GM19395 (cell line): Measurements from ENCODE around the gene GLIS1.

Source experiments
- ATAC-seq: cut with Tn5 transposase; IDR thresholded peaks from one replicate; pipeline ENCODE4 v1.9.1; 2021; ENCODE audit warnings: mild to moderate bottlenecking, moderate library complexity; ENCODE audit not compliant: unreplicated experiment

GLIS1 gene

DNA sequence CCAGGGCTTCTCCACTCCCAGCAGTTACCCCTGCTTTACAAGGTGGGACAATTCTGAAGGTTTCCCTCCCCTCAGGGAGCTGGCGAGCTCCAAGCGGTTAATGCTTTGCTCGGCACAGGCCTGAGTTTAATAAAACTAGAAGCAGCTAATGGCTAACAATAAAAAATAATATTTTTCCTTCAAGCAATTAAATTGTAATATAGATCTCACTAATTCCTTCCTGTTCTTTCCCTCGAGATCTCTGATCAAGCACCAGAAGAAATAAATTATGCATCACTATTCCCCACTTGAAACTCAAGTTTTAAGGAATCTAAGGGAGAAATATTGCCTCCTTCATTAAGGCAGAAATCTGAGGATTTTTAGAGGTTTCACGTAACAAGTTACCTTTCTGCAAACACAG lies 42.9 kb downstream of the GLIS1 start:
- ATAC-seq, result no peak

GRCh38 chr1:53695116-53695515 lies 43.8 kb downstream of the GLIS1 start:
- no peak for ATAC-seq

GRCh38 chr1:53694718-53695091 lies 44.3 kb downstream of the GLIS1 start:
- ATAC-seq, result no peak

DNA sequence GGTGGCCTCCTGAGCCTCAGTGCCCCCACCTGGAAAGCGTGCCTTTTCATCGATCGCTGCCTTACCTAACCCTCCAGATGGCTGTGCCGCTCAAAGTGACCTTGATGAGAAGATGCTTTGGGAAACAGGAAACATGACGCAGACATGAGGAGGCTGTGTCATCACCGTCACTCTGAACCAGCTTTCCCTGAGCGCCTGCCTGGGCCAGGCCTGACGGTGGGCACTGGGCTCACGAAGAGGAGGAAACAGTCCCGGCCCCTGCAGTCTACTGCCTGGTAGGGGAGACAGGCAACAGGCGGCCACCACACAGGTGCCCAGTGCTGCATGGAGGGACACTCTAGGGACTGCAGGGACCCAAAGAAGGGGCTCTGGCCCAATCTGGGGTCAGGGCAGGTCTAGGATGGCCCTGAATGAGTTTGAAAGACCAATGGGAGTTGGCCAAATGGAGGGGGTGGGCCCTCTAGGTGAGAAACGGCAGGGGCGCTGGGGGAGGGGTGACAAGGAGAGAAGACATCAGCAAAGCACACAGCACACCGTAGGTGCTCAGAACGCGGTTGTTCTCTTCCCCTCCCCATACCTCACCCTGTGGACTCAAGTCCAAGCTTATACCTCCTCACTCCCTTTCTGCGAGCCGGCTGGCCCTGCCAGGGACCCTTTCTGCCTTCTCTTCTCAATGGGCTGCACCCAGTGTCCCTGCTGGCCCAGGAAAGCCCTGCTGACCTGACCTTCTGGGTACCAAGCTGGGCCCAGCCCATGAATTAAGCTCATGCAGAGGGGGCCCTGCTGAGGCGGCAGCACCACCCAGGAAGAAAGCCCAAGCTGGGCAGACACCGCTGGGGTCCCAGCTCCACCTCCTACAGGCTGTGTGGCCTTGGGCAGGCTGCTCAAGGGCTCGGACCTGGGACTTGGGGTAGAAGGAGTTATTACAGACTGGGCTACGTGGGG lies 44.9 kb downstream of the GLIS1 start:
- ATAC-seq, result no peak

DNA sequence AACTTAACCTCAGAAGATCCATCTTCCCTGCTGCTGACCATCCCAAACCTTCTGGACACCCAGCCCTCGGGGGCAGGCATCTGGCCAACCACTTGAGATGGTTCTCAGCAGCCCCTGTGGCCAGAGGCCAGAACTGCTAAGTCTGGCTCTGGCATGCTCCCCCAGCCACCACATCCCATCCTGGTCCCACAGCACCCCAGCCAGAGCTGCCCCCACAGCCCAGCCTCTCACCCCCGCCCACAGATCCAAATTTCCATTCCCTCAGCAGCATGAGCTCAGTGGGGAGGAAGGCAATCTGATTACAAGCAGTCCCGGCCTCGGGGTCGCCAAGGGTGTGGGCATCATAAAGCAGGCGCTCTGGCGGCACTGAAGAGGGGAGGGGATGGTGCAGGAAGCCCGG lies 45.6 kb downstream of the GLIS1 start:
- no peak for ATAC-seq

- no peak for ATAC-seq
Observed at GRCh38 chr1:53691326-53691725, 47.6 kb downstream of the GLIS1 start.

DNA sequence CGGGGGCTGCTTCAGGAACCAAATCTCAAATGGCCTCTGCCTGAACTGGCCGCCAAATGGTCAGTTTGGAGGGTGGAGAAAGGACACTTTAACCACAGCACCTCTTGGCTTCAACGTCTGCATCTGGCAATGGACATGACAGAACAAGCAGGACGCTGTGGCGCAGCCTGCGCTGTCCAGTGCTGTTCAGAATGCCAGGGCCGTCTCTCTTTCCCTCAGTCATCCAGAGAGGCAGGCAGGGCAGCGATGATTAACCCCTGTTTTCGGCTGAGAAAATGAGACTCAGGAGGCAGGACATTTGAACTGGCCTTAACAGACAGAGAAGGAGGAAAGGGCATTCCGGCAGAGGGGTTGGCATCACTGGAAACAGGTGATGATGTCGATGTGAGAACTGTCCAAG lies 48.6 kb downstream of the GLIS1 start:
- ATAC-seq, result no peak

DNA sequence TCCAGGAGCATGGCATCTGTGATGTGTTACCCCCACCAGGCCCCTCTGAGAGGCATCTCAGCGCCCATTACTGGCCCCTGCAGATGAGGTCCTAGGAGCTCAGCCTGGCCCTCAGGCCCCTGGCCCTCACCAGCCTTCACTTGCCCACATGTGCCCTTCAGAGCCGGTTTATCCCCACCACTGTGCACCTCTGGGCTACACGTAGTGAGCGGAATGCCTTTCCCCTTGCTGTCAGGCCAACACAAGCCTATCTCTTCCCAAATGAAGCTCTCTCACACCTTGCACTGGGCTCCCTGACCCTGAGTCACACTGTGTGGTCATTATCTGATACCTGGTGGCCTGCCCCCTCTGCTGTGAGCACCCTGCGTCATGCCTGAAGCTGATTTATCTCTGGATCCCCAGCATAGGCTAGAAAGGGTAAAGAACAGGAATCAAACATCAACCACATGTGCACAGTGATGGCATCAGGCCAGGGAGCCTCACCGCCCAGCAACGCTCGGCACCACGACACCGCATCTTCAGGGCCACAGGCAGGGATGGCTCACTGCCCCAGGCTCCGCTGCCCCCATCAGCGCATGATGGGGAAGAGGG lies 49.1 kb downstream of the GLIS1 start:
- no peak for ATAC-seq

DNA sequence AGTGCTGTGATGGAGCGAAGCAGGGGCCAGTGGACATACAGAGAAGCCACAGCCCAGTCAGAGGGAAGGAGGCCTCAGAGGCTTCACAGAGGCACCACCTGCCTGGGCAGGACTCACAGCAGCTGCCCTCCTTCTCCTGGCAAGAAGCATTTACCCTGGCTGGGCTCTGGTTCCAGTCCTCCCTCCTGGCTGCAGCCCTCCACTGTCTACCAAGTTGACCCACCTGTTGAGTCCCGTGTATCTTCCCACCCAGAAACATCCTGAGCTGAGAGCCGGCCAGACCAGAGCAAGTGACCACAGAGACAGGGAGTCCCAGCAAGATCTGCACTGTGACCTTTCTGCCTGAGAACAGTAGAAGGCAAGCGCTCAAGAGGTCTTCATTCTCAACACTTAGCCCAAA lies 49.7 kb downstream of the GLIS1 start:
- no peak for ATAC-seq

GRCh38 chr1:53688381-53689102 lies 50.4 kb downstream of the GLIS1 start:
- ATAC-seq, result no peak

DNA sequence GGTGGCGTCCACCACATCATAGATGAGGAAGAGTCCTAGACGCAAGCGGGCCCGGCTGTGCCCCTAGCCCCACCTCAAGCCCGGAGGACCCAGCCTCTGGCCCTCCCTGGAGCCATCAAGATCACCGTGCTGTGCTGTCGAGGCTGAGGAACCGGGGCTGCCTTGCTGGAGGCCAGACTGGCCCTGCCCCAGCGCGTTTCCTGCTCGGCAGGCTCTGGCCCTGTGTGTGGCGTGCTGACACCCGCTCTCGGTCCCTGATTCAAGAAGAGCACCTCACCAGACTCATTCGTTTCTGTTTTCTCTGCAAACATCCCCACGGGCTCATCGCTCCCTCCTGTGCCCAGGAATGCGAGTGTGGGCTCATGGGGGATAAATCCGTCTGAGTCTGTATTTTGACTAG lies 51.1 kb downstream of the GLIS1 start:
- no peak for ATAC-seq

DNA sequence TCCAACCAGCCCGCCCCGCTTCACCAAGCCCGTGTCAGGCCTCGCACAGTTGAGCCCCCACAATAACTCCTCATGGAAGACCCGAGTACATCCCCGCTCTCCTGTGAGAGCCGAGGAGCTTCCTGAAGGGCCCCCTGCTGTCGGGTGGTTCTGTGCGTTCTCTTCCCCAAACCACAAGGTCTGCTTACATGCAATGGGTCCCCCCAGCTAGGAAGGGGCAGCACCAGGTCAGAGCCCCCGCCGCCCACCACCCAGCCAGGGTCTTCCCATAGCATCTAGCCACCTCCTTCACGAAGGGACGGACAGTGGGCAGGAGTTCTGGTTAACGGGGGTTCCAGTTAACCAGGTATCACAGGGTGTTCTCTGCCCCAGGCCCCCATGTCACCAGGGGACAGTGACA lies 51.5 kb downstream of the GLIS1 start:
- ATAC-seq, result no peak

GRCh38 chr1:53686965-53687267 lies 52.0 kb downstream of the GLIS1 start:
- no peak for ATAC-seq

DNA sequence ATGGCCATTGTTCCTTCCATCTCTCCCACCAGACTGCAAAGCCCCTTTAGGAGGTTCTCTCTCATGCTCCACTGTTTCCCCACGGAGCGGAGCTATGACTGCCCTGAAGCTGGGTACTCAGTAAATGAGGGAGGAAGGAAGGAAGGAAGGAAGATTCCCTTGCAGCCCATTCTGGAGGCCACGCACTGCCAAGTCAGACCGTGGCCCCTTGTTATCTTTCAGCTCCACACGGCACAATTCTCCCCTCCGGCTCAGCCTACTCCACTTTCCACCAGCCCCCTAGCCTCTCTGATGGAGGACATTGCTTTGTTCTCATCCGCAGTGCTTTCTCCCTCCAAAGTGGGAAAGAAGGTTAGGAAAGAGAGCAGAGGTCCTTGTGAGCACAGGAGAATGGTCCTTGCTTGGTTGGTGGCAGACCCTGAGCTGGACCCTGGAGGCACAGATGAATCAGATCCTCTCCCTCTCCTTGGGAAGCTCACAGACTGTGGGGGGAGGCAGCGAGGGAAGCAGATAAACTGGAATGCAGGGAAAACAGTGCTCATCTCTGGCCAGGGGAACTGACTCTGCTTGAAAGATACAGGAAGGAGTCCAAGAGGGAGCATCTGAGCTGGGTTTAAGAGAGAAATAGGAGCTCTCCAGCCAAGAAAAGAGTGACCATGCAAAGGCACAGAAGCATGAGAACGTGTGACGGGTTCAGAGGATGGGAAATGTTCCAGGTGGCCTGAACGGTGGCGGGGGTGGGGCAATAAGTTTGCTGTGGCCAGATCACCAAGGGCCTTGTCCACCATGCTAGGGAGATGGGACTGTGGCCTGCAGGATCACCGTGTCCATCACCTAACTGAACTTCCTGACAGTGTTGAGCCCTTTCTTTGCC lies 52.6 kb downstream of the GLIS1 start:
- no peak for ATAC-seq

- ATAC-seq, result no peak
Observed at GRCh38 chr1:53685272-53686051, 53.5 kb downstream of the GLIS1 start.

GRCh38 chr1:53684741-53685140 lies 54.2 kb downstream of the GLIS1 start:
- ATAC-seq, result no peak

DNA sequence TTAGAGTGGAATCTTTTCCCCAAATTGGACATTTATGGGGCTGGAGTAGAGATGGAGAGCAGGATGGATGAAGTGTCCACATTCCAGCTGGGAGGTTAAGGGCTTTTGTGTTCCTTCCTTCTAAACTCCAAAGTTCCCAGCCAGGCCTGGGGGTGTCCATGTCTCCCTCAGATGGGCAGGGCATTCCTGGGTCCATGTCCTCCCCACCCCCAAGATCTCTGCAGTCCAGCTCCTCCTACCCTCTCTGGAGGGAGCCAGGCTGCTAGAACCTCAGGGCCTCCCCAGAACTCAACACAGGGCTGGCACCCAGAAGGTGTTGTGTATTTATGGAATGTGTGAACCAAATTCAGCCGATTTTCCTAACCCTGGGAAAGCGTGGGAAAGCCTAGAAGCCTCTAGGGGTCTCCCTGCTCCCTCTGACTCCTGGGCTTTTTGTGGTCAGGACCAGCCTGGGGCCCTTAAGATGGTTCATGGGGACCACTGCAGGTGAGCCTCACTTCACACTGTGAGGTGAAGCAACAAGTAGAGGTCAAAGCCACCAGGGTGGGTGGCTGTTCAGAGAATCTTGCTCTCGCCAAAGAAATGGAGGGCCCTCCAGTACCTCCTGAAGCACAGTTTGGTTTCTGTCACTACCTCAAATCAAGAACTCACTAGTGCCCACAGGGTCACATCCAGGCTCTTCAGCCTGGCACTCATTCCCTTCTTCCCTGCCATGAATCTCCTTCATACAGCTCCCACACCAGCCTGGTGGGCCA lies 54.8 kb downstream of the GLIS1 start:
- no peak for ATAC-seq

DNA sequence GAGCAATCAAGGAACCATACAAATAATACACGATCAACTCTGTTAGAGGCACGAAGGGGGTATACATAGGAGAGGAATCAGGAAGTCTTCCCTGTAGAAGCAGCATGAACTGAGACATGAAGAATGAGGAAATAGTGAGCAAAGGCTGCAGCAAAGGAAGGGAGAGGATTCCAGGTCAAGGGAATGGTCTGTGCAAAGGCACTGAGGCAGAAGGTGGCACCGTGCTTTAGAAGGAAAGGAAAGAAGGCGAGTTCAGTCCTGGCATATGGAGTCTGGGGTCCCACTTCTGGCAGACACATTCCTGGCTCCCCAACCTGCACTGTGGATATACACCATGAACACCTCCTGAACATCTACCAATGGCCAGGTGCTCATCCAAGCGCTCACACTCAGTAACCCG lies 56.1 kb downstream of the GLIS1 start:
- no peak for ATAC-seq

DNA sequence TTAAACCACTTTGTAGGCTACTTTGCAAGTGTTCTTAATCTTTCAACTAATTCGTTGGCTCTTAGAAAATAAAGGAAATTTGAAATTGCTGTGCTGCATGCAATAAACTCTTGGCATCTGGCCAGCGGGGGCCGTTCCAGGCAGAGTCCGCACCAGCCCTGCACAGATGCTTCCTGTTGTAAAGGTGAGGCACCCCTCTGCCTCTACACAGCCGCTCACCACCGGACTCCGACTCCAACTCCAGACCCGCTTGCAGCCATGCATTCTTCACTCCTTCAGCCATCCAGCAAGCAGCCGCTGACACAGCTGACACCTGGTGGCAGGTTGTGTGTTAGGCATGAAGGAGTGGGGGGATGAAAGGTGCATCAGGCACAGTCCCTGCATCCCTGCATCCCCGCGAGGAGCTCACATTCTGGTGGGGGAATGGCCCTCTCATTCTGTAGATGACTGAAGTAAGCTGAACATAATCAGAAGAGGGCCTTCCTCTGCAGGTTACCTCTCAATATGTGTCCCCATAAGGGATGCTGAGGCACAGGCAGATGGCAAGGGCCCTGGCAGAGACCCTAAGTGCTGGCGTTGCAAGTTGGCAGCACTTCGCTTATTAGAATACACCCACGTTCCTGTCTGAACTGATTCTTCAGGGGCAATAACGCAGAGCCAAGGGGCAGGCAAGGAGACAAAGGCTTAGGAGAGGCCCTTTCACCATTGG lies 56.8 kb downstream of the GLIS1 start:
- no peak for ATAC-seq
